PFSK-1 (cell line): Measurements from ENCODE around the gene C1QTNF9.

Source experiments
- FOXP2 ChIP-seq: optimal IDR thresholded peaks from 2 replicates; pipeline ENCODE3; 2011; ENCODE audit warnings: borderline replicate concordance, control low read depth, inconsistent platforms; ENCODE audit not compliant: insufficient read depth; ENCODE audit errors: extremely low read length, extremely low read depth
- POLR2AphosphoS5 ChIP-seq: IDR thresholded peaks from 2 replicates; pipeline ENCODE4 v1.6.1; 2012; ENCODE audit warnings: low read depth, mild to moderate bottlenecking, control low read depth, low read length, moderate library complexity
- REST ChIP-seq, 2 experiments: IDR thresholded peaks; 2 replicates each; pipeline versions ENCODE4 v1.6.1 to v1.8.0; 2011 to 2012; ENCODE audit warnings: low read depth in 2 of 2, low read length in 2 of 2, control low read depth in 1 of 2, inconsistent platforms in 1 of 2, mild to moderate bottlenecking in 1 of 2, moderate library complexity in 1 of 2; ENCODE audit not compliant: insufficient read depth in 1 of 2
- SIN3A ChIP-seq: IDR thresholded peaks from 2 replicates; pipeline ENCODE4 v1.6.1; 2012; ENCODE audit warnings: mild to moderate bottlenecking, low read length, moderate library complexity, borderline replicate concordance; ENCODE audit not compliant: insufficient read depth
- TAF1 ChIP-seq: IDR thresholded peaks from 2 replicates; pipeline ENCODE4 v1.6.1; 2012; ENCODE audit warnings: low read length, control low read depth, borderline replicate concordance; ENCODE audit not compliant: insufficient read depth

C1QTNF9 gene

GRCh38 chr13:24287748-24288287, 21.6 kb upstream of the C1QTNF9 start:
- TF ChIP-seq REST (IDR thresholded peaks at IDR 0.05; ENCODE audit: insufficient read depth in 1 of 2, low read depth in 2 of 2, low read length in 2 of 2) = no peak
- no peak for TF ChIP-seq TAF1
- TF ChIP-seq SIN3A = no peak
- TF ChIP-seq FOXP2 = no peak
- no peak for TF ChIP-seq POLR2AphosphoS5

DNA sequence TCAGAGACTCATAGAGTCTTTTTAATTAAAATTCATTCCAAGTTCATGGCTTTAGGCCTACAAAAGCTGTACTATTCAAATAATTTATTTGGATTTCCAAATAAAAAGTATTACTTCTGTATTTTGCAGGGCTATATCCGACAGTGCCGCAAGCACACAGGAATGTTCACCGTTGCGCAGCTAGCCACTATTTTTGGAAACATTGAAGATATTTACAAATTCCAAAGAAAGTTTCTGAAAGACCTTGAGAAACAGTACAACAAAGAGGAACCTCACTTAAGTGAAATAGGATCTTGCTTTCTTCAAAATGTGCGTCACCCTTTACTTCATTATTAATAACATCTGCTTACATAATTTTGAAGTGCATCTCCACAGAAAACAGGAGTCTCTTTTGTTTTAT, 20.5 kb upstream of the C1QTNF9 start:
- no peak for TF ChIP-seq FOXP2
- no peak for TF ChIP-seq REST (IDR thresholded peaks at IDR 0.05; ENCODE audit: insufficient read depth in 1 of 2, low read depth in 2 of 2, low read length in 2 of 2)
- TF ChIP-seq POLR2AphosphoS5 = no peak
- no peak for TF ChIP-seq TAF1
- TF ChIP-seq SIN3A = no peak

GRCh38 chr13:24290280-24290932, 19.0 kb upstream of the C1QTNF9 start:
- TF ChIP-seq POLR2AphosphoS5 (no peak), REST (IDR thresholded peaks at IDR 0.05; ENCODE audit: insufficient read depth in 1 of 2, low read depth in 2 of 2, low read length in 2 of 2) (no peak), TAF1 (no peak), SIN3A (no peak), FOXP2 (no peak)

DNA sequence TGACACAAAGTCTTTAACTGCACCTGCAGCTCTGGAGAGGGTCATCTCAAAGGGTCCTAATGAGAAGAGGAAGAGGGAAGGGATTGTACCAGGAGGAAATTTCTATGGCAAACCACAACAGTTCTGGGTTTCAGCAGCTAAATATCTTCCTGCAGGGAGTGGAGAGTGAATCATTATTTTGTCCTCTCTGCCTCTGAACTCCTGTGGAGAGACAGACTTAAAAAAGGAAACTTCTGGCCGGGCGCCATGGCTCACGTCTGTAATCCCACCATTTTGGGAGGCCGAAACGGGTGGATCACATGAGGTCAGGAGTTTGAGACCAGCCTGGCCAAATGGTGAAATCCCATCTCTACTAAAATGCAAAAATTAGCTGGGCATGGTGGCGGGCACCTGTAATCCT, 16.9 kb upstream of the C1QTNF9 start:
- no peak for TF ChIP-seq POLR2AphosphoS5
- no peak for TF ChIP-seq REST (IDR thresholded peaks at IDR 0.05; ENCODE audit: insufficient read depth in 1 of 2, low read depth in 2 of 2, low read length in 2 of 2)
- no peak for TF ChIP-seq SIN3A
- no peak for TF ChIP-seq FOXP2
- no peak for TF ChIP-seq TAF1
